Astrocyte of the spinal cord (primary cell): ENCODE measurements around the gene PTPN14.

Experiments used
- DNase-seq: peaks from one replicate; pipeline ENCODE4 v3.0.0; 2011; ENCODE audit warnings: low read depth, low spot score
- H3K4me3 ChIP-seq: 2 replicates; pipeline ENCODE4 v1.5.1; 2011; ENCODE audit warnings: low read depth, mild to moderate bottlenecking, low read length, moderate library complexity
- in situ Hi-C: cut with HindIII; loops from 2 replicates; pipeline ENCODE4 v1.10.0; 2017; ENCODE audit warnings: low sequenced_read_pairs
- TF ChIP-seq, protein P1 (sequence below): IDR thresholded peaks from 2 replicates; pipeline ENCODE4 v1.5.1; 2012; ENCODE audit warnings: low read depth, mild to moderate bottlenecking, low read length, inconsistent platforms

PTPN14 gene

DNA sequence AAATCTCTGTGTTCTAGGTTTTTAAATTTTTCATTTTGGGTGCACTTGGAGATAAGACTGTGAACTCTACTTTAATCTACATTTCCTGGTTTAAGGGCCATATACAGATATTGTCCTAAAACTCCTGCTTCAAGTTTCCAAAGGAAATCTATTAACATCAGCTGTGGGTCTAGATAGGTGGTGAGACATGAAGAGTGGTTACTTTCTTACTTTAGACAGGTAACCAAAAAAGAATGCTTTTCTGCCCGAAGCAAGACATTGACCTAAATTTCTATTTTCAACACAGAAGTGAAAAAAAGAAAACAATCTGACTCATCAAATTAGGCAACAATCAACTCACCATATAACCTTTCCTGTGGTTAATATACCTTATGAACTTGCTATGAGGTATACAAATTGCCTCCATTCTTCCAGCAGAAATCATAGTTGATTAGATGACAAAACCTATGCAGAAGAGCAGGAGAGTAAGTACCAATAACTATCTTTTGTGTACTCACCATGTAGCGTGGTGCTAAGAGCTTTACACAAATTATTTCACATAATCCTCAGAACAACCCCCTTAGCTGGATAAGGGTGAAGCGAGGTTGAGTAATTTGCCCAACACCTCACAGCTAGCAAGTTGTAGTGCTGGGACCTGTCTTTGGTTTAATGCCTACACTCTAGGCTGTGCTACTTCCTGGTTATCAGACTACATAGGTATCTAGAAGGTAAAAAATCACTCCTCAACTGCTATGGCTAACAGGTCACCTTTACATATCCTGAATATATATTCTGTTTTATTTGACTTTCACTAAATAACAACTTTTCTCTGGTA, 23.4 kb upstream of the PTPN14 start:
- no peak overlapping the region for H3K4me3 ChIP-seq
- in situ Hi-C loops = no loop called here
- DNase-seq = no peak
- TF ChIP-seq, protein P1, sequence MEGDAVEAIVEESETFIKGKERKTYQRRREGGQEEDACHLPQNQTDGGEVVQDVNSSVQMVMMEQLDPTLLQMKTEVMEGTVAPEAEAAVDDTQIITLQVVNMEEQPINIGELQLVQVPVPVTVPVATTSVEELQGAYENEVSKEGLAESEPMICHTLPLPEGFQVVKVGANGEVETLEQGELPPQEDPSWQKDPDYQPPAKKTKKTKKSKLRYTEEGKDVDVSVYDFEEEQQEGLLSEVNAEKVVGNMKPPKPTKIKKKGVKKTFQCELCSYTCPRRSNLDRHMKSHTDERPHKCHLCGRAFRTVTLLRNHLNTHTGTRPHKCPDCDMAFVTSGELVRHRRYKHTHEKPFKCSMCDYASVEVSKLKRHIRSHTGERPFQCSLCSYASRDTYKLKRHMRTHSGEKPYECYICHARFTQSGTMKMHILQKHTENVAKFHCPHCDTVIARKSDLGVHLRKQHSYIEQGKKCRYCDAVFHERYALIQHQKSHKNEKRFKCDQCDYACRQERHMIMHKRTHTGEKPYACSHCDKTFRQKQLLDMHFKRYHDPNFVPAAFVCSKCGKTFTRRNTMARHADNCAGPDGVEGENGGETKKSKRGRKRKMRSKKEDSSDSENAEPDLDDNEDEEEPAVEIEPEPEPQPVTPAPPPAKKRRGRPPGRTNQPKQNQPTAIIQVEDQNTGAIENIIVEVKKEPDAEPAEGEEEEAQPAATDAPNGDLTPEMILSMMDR = no peak

DNA sequence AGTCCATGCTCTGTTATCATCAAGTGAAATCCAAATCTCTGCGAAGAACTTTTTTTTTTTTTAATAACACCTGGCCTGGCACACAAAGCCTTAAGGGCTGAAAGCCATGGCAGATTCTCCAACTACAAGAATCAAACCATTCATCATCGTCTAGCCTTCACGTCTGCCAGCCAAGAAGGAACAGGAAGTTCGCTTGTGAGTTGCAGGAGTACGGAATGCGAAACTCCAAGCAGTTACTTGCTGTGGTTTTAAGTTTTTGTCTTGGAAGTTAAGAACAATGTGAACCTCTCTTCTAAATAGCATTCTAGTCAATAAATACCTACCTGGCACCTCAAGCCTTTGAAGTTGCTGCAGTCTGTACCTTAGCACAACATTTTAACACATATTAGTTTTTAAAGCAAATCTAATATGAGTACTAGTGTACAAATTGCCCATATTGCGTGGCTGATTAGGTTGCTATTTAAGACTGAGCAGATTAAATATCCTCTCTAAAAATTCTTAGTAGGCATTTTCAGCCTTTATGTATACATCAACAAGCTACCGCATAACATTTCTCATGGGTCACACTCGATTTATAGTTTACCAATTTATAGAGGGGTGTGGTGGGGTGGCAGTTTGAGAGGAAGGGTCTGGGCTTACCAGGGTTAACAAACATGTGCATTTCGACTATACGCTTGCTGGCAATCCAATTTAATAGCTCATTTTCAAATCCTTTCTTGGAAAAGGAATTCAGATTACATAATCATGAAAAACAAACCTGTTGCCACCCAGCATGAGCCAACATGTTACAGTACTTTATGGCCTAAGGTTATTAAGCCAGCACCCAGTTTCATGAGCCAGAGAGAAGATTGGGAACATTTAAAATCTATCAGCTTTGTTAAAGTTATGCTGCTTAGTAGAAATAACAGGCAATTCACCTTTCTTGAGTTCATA, 22.2 kb upstream of the PTPN14 start:
- in situ Hi-C loops = no loop called here
- no peak for DNase-seq
- H3K4me3 ChIP-seq = no peak overlapping the region
- TF ChIP-seq, protein P1 = no peak

DNA sequence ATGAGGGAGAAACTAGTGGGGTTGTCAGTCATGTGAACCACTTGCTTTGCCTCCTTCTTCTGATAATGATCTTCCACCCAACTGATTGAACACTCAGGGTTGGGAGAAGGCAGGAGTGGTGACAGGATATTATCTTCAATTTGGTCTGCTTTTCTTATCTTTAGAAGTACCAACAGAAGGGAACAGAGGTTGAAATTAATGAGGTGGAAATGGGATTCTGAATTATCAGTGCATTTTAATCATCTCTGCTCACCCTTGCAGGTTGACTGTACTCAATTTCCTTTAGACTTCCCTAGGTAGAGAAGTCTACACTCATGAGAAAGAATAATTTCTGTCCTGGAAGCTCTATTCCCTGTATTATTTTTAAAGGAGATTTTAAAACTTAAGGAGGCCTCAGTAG, 19.9 kb upstream of the PTPN14 start:
- TF ChIP-seq, protein P1 = no peak
- in situ Hi-C loops = no loop called here
- no peak overlapping the region for H3K4me3 ChIP-seq
- no peak for DNase-seq

DNA sequence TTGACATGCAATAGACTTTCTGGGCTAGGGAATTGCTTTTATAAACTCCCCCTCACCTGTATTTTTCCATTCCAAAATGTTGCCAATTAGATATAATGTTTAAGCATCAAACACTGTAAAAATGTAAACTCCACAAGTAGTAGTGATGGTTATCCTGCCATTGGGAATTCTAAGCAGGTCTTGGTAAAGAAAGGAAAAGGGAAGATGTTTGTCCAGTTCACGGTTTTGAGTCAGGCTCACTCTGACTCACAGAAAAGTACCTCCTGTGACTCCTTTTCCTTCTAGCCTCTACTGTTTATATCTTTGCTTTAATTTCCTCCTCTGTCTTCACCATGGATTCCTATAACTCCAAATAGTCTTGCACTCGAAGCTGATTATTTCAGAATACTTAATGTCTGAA, 19.0 kb upstream of the PTPN14 start:
- in situ Hi-C loops = no loop called here
- TF ChIP-seq, protein P1 = no peak
- H3K4me3 ChIP-seq = no peak overlapping the region
- DNase-seq = peak; percentile 67

DNA sequence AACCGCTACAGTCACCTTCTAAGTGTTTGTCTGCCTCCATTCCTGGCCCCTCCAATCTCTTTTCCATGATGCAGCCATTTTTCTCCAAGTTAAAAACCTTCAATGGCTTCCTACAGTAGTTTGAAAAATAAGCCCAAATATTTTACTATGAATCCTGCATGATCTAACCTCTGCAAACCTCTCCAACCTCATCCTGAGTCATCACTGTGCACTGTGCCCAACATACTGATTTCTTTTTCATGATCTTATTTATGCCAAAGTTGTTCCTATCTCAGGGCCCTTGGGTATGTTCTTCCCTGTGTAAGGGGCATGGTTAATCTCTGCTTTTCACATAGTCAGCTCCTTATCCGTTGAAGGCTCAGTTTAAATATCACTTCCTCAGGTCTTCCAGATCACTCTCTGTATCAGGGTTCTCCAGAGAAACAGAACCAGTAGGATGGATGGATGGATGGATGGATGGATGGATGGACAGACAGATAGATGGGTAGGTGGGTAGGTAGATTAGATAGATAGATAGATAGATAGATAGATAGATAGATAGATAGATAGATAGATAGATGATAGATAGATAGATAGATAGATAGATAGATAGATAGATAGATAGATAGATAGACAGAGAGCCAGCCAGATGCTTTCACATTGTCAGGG, 18.1 kb upstream of the PTPN14 start:
- TF ChIP-seq, protein P1 = no peak
- no peak overlapping the region for H3K4me3 ChIP-seq
- DNase-seq = peak; percentile 49
- in situ Hi-C loops = no loop called here

DNA sequence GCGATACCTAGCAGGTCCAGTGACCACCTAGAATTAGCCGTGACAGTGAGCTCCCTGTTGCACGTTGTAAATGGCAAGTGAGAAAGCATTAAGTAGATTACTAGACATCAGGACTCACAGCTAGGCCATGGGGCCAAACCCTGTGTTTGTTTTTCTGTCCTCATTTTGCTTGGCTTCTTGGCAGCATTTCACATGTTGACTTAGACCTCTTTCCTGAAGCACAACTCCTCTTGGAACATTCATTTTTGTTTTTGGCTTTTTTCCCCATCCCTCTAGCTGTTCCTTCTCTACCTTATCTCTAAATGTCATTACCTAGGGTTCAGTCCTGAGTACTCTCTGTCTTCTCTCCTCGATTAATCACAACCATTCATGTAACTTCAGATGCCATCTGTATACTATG, 16.9 kb upstream of the PTPN14 start:
- H3K4me3 ChIP-seq = no peak overlapping the region
- TF ChIP-seq, protein P1 = no peak
- in situ Hi-C loops = no loop called here
- DNase-seq = peak; percentile 59
